ENCODE measurements around the gene NOL8. TPM values are rescaled to one million over a fixed set of nuclear protein-coding genes. Genes with fewer than 3 reads are reported as not detected.
A peak's percentile ranks its signal among the peaks of the same experiment; 100 is the strongest.

The NOL8 gene
- total and polyA plus RNA-seq, 2 donors (not counting 1 experiment from before 2014, with no cell fraction given), result 20.0 to 28.6 TPM

GRCh38 chr9:92342825-92343488 is 17.8 kb upstream of the NOL8 start:
- Histone ChIP-seq H3K9me3 (ENCODE audit: control insufficient read depth, insufficient read depth, low read depth, low read length) (no peaks in the 10 kb centered on the region), H4K20me1 (ENCODE audit: control insufficient read depth, extremely low read depth, insufficient read depth, low read length) (no peaks in the 10 kb centered on the region), H3K4me3 (replicated peaks in 1 of 4; ENCODE audit: control extremely low read depth in 1 of 4, insufficient read depth in 1 of 4, low read depth in 3 of 4, low read length in 4 of 4) (no peak overlapping the region), H3K27me3 (ENCODE audit: control insufficient read depth, insufficient read depth, low read length) (no peaks in the 10 kb centered on the region), H3K4me1 (ENCODE audit: control insufficient read depth, extremely low read depth, insufficient read depth, low read length) (no peaks in the 10 kb centered on the region), H3K9ac (ENCODE audit: insufficient read depth, low read length) (no peak overlapping the region), H3K27ac (ENCODE audit: insufficient read depth, low read length) (no peak overlapping the region), H3K36me3 (ENCODE audit: control insufficient read depth, insufficient read depth, low read length) (no peaks in the 10 kb centered on the region), H3K79me2 (ENCODE audit: control insufficient read depth, insufficient read depth, low read length) (no peaks in the 10 kb centered on the region), H3K4me2 (ENCODE audit: extremely low read depth, insufficient read depth, low read length) (no peak overlapping the region), H2AFZ (ENCODE audit: low read length) (no peak overlapping the region)
- DNase-seq (ENCODE audit: low read depth in 2 of 2), result peak; percentile 41 to 45
- TF ChIP-seq EZH2 (IDR thresholded peaks at IDR 0.05; ENCODE audit: low read length, missing control alignments), result no peak
- TF ChIP-seq, protein P1, sequence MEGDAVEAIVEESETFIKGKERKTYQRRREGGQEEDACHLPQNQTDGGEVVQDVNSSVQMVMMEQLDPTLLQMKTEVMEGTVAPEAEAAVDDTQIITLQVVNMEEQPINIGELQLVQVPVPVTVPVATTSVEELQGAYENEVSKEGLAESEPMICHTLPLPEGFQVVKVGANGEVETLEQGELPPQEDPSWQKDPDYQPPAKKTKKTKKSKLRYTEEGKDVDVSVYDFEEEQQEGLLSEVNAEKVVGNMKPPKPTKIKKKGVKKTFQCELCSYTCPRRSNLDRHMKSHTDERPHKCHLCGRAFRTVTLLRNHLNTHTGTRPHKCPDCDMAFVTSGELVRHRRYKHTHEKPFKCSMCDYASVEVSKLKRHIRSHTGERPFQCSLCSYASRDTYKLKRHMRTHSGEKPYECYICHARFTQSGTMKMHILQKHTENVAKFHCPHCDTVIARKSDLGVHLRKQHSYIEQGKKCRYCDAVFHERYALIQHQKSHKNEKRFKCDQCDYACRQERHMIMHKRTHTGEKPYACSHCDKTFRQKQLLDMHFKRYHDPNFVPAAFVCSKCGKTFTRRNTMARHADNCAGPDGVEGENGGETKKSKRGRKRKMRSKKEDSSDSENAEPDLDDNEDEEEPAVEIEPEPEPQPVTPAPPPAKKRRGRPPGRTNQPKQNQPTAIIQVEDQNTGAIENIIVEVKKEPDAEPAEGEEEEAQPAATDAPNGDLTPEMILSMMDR (conservative IDR thresholded peaks at IDR 0.05 in 1 of 2, IDR thresholded peaks at IDR 0.05 in 1 of 2; ENCODE audit: low read depth in 1 of 2, low read length in 2 of 2), result no peak

GRCh38 chr9:92341578-92341977 is 16.4 kb upstream of the NOL8 start:
- no peaks in the 10 kb centered on the region for H3K9me3 ChIP-seq (ENCODE audit: control insufficient read depth, insufficient read depth, low read depth, low read length)
- no peaks in the 10 kb centered on the region for H3K4me1 ChIP-seq (ENCODE audit: control insufficient read depth, extremely low read depth, insufficient read depth, low read length)
- no peaks in the 10 kb centered on the region for H3K27me3 ChIP-seq (ENCODE audit: control insufficient read depth, insufficient read depth, low read length)
- no peak overlapping the region for H3K4me2 ChIP-seq (ENCODE audit: extremely low read depth, insufficient read depth, low read length)
- no peak overlapping the region for H3K27ac ChIP-seq (ENCODE audit: insufficient read depth, low read length)
- H3K79me2 ChIP-seq (ENCODE audit: control insufficient read depth, insufficient read depth, low read length), result no peaks in the 10 kb centered on the region
- no peak overlapping the region for H3K9ac ChIP-seq (ENCODE audit: insufficient read depth, low read length)
- H3K36me3 ChIP-seq (ENCODE audit: control insufficient read depth, insufficient read depth, low read length), result no peaks in the 10 kb centered on the region
- no peak for TF ChIP-seq EZH2 (IDR thresholded peaks at IDR 0.05; ENCODE audit: low read length, missing control alignments)
- TF ChIP-seq, protein P1 (conservative IDR thresholded peaks at IDR 0.05 in 1 of 2, IDR thresholded peaks at IDR 0.05 in 1 of 2; ENCODE audit: low read depth in 1 of 2, low read length in 2 of 2), result no peak
- H3K4me3 ChIP-seq (replicated peaks in 1 of 4; ENCODE audit: control extremely low read depth in 1 of 4, insufficient read depth in 1 of 4, low read depth in 3 of 4, low read length in 4 of 4), result no peak overlapping the region
- no peak overlapping the region for H2AFZ ChIP-seq (ENCODE audit: low read length)
- no peaks in the 10 kb centered on the region for H4K20me1 ChIP-seq (ENCODE audit: control insufficient read depth, extremely low read depth, insufficient read depth, low read length)
- DNase-seq (ENCODE audit: low read depth in 2 of 2), result no peak

DNA sequence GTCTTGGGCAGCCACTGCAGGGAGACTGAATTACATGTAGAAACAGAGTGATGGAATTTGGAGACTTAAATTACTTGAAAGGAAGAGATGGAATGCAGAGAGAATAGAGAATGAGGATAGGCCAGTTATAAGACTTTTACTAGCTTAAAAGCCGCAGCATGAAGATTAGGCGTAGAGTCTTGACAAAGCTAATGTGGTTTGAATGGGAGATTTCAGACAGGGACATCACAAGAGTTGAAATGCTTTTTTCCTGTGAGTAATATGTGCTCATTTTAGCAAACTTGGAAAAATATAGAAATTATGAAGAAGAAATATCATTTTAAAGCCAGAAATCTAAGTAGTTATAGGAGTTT is 8.1 kb upstream of the NOL8 start:
- TF ChIP-seq, protein P1 (conservative IDR thresholded peaks at IDR 0.05 in 1 of 2, IDR thresholded peaks at IDR 0.05 in 1 of 2; ENCODE audit: low read depth in 1 of 2, low read length in 2 of 2), result no peak
- TF ChIP-seq EZH2 (IDR thresholded peaks at IDR 0.05; ENCODE audit: low read length, missing control alignments), result no peak
- no peak overlapping the region for H3K4me2 ChIP-seq (ENCODE audit: extremely low read depth, insufficient read depth, low read length)
- no peaks in the 10 kb centered on the region for H3K27me3 ChIP-seq (ENCODE audit: control insufficient read depth, insufficient read depth, low read length)
- H3K79me2 ChIP-seq (ENCODE audit: control insufficient read depth, insufficient read depth, low read length), result no peaks in the 10 kb centered on the region
- no peak overlapping the region for H3K9ac ChIP-seq (ENCODE audit: insufficient read depth, low read length)
- no peak overlapping the region for H3K4me3 ChIP-seq (replicated peaks in 1 of 4; ENCODE audit: control extremely low read depth in 1 of 4, insufficient read depth in 1 of 4, low read depth in 3 of 4, low read length in 4 of 4)
- H4K20me1 ChIP-seq (ENCODE audit: control insufficient read depth, extremely low read depth, insufficient read depth, low read length), result no peaks in the 10 kb centered on the region
- DNase-seq (ENCODE audit: low read depth in 2 of 2), result no peak
- no peak overlapping the region for H2AFZ ChIP-seq (ENCODE audit: low read length)
- no peaks in the 10 kb centered on the region for H3K36me3 ChIP-seq (ENCODE audit: control insufficient read depth, insufficient read depth, low read length)
- H3K4me1 ChIP-seq (ENCODE audit: control insufficient read depth, extremely low read depth, insufficient read depth, low read length), result no peaks in the 10 kb centered on the region
- no peak overlapping the region for H3K27ac ChIP-seq (ENCODE audit: insufficient read depth, low read length)
- H3K9me3 ChIP-seq (ENCODE audit: control insufficient read depth, insufficient read depth, low read depth, low read length), result no peaks in the 10 kb centered on the region
